Stimulated activated CD4-positive, alpha-beta T cell treated with anti-CD3 and anti-CD28 coated beads, Interleukin-4, amount 100 ng/mL, for 1 hour (primary cell): Measurements from ENCODE around the gene FBXL17.

ENCODE experiments used
- DNase-seq: peaks from one replicate; pipeline ENCODE4 v3.0.0-alpha.2; 2020

Gene FBXL17

GRCh38 chr5:108372369-108372768, 9.5 kb downstream of the FBXL17 start:
- DNase-seq = no peak

GRCh38 chr5:108371263-108371662, 10.6 kb downstream of the FBXL17 start:
- DNase-seq = no peak

- DNase-seq = no peak
These were observed 12.7 kb downstream of the FBXL17 start for GRCh38 chr5:108369167-108369566.

GRCh38 chr5:108367679-108368334, 14.1 kb downstream of the FBXL17 start:
- no peak for DNase-seq

- no peak for DNase-seq
These were observed 15.4 kb downstream of the FBXL17 start for GRCh38 chr5:108366500-108366899.

GRCh38 chr5:108361771-108362170, 20.1 kb downstream of the FBXL17 start:
- no peak for DNase-seq

- no peak for DNase-seq
These were observed 20.7 kb downstream of the FBXL17 start for GRCh38 chr5:108361239-108361638.

GRCh38 chr5:108360280-108360679, 21.6 kb downstream of the FBXL17 start:
- DNase-seq = no peak

- no peak for DNase-seq
These were observed 25.6 kb downstream of the FBXL17 start for GRCh38 chr5:108356286-108356685.

- no peak for DNase-seq
These were observed 28.8 kb downstream of the FBXL17 start for GRCh38 chr5:108353087-108353486.

GRCh38 chr5:108345541-108346171, 36.2 kb downstream of the FBXL17 start:
- DNase-seq = no peak

GRCh38 chr5:108344103-108344822, 37.6 kb downstream of the FBXL17 start:
- DNase-seq = no peak

GRCh38 chr5:108341866-108342265, 40.0 kb downstream of the FBXL17 start:
- no peak for DNase-seq

GRCh38 chr5:108340131-108340530, 41.8 kb downstream of the FBXL17 start:
- DNase-seq = no peak

GRCh38 chr5:108339220-108339619, 42.7 kb downstream of the FBXL17 start:
- DNase-seq = no peak

GRCh38 chr5:108334225-108334624, 47.7 kb downstream of the FBXL17 start:
- DNase-seq = no peak

GRCh38 chr5:108326982-108327381, 54.9 kb downstream of the FBXL17 start:
- no peak for DNase-seq

- no peak for DNase-seq
These were observed 57.0 kb downstream of the FBXL17 start for GRCh38 chr5:108324886-108325285.

- DNase-seq = no peak
These were observed 60.6 kb downstream of the FBXL17 start for GRCh38 chr5:108321341-108321740.

- no peak for DNase-seq
These were observed 61.7 kb downstream of the FBXL17 start for GRCh38 chr5:108320231-108320630.

GRCh38 chr5:108315829-108316228, 66.1 kb downstream of the FBXL17 start:
- no peak for DNase-seq

GRCh38 chr5:108312258-108312657, 69.6 kb downstream of the FBXL17 start:
- DNase-seq = no peak

GRCh38 chr5:108311682-108312081, 70.2 kb downstream of the FBXL17 start:
- DNase-seq = no peak

- no peak for DNase-seq
These were observed 78.3 kb downstream of the FBXL17 start for GRCh38 chr5:108303611-108304010.
